ENCODE data around the gene LCE1B.

GRCh38 chr1:152806576-152806975 lies 5.2 kb upstream of the LCE1B start, which contains the start of gene LCE1C:
- TF ChIP-seq CTCF (IDR thresholded peaks at IDR 0.05) (no peak), POLR2A (IDR thresholded peaks at IDR 0.05) (no peak)

Data from esophagus squamous epithelium (tissue), 4 donors.